Suppressor macrophage treated with lipopolysaccharide for 1 hour (primary cell): Measurements from ENCODE around the gene USP4.

Experiments used
- DNase-seq, 3 donors: peaks; one replicate each; pipeline ENCODE4 v3.0.0-alpha.2; 2020 to 2022

Gene USP4

DNA sequence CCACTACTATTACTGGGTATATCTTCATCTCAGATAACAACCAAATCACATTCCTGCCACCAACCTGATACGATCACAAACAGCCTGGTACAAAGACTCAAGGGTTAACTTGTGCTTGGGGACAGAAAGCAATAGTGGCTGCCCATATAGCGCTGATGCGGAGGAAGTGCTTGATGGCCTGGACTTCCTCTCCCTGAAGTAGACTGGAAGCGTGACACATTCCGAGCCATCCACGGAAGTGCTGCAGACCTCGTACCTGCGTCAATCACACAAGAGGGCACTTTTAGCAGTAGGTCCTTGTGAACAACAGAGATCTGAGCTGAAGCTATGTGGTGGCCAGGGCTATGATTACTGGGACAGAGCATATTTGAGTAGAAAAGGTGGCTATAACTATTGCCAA, 45.5 kb downstream of the USP4 start:
- no peak for DNase-seq

DNA sequence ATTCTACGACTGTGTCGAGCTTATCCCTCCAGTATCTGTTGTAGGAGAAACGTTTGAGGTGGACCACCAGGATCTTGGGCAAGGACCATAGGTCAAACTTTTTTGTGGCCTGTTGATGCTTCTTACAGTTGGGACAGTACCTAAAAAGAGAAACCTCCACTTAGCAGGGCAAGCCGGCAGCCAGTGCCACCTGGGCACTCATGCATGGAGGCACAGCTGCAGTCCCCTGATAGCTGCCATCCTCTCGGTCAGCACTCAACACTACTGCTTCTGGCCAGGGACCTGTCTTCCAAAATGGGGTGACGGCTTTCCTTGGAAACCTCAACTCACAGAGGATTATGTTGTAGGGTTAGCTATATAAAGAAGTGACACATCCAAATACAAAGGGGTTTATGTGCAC, 55.9 kb downstream of the USP4 start:
- no peak for DNase-seq

DNA sequence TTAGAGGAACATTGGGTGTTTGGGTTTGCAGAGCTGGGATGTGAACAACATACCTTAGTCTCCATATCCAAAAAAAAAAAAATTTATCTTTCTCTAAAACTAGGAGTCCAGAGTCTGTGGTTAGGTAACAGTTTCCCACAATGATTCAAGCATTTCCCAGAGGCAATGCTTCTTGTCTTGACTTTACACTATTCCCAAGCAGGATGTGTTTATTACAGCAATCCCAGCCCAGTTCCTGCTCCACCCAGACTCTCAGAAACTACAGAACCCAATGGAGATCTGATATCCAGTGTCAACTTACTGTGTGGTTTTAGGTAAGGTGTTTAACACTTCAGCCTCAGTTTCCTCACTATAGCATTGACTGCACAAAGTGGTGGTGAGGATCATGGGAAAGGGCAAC, 60.5 kb downstream of the USP4 start:
- no peak for DNase-seq

DNA sequence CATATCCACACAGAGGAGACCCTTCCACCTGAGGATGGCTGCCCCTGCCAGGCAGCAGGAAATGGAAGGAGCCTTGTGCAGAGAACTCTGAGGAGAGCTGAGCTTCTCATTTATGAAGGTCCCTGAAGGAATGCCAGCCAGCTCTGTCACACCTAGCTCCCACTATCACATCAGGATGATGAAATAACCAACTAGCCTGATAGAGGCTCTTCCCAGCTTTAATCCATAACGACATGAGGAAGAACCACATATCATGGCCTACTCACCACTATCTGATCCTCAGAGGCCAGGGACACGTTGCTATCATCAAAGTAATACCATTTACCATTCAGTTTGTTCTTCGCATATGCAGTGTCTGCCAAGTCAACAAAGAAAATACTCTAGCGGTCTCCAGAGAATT, 61.3 kb downstream of the USP4 start:
- DNase-seq, result no peak

DNA sequence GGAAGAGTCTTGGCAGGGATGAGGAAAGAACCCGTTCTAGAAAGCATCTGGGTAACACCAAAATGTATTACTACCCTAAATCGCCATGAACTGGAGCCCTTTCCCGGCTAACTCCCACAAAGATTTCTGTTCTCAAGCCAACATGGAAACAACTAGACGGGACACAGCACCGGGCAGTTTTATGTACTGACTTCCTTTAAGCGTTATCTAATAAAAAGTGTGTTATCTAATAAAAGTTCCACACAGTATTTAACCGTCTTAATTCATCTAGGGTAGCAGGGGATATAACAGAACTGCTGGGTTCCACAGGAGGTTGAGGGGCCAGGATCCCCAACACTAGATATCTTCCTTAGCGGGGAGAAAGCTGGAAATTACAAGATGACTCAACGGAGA, 62.5 kb downstream of the USP4 start:
- DNase-seq, result peak in 1 of 3 donors; percentile 31

DNA sequence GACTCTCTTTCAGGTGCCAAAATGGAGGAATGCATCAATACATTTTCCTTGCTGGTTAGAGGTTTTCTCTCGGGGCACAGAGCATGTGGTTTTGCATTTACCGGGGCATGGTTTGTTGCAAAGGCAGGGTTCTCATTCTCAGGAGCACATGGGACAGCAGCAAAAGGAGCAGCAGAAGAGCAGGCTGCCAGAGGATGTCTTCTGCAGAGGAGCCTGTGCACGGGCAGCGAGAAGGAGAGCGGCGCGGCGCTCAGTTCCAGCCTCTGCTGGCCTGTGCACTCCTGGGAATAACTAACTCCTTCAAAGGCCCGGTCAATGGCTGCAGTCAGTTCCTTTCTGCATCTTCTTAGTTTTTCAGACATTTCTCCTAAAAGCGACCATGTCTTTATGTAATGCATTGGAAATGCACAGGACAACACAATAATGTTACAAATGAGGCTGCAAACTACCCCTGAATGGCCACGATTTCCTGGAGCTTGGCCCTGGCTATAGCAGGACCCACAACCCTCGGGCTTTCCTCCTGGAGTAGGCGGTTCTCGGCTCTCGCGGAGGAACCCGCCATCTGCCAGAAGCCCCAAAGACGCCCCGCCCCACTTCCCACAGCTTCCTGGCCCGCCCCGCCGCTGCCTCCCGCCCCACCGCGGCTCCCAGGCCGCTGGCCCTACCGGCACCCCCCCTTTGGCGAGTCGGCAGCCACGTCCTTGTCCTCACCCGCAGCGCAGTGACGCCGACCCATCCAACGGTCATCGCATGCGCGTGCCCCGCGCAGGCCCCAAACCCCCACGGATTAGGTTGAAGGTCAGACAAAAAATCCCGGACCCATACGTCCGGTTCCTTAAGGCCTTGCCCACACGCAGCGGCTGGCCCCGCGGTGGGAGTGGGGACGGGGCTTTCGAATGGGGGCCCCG, 63.1 kb downstream of the USP4 start, which contains the start of gene C3orf62:
TSS of gene C3orf62 (minus strand) at position 758 of the 908 bp plus-strand sequence. CDS start at position 398, 360 bp downstream.
- peak; percentile 75 to 93 (median 83) for DNase-seq

DNA sequence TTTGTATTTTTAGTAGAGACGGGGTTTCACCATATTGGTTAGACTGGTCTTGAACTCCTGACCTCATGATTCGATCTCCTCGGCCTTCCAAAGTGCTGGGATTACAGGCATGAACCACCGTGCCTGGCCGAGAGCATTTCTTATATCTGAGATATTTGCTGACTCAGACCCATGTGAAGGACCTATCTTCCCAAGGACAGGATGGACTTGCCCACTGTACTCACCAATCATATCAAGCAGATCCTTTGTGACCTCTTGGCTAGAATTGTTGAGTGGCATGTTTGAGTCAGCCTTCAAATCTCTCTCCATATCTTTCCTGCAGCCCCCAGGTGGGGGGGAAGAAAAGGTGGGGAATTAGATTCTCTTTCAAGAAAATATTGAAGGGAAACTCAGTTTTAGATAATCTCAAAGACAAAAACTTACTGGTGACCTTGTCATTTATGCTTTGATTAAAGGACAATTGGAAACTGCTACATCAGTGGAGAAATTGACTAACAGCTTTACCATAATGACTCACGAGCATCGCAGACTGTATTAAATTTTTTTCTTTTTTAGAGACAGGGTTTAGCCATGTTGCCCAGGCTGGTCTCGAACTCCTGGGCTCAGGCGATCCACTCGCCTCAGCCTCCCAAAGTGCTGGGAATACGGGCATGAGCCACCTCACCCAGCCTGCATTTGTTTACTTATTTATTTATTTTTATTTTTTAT, 65.9 kb downstream of the USP4 start:
- DNase-seq, result no peak

DNA sequence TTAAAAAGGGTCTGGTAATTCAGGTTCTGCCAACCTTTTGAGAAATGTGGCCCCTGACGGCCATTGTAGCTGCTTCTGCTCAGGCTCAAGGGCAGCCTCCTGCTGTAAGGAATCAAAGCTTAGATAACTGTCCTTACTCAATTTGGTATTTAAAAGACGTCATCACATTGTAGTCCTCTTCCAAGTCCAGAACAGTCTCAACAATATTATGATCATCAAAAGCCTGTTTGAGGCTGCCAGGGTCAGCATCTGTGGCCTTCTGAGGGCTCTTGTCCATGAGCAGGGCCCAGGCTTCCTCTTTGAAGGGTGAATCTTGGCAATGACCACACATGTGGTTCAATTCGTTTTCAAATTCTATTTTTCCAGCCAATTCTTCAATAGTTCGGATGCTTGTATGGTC, 68.8 kb downstream of the USP4 start:
- no peak for DNase-seq

DNA sequence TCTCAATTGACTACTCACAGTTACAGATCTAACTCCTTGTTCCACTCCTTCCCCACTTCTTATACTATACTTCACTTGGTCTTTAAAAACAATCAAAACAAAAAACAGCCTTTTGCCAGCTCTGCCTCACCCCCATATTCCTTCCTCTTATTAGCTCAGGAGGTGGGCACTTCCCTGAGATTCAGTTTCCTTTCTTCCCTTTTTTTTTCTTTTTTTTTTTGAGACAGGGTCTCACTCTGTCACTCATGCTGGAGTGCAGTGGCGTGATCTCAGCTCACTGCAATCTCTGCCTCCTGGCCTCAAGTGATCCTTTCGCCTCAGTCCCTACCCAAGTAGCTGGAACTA, 69.7 kb downstream of the USP4 start:
- peak; percentile 28 to 51 (median 50) for DNase-seq

DNA sequence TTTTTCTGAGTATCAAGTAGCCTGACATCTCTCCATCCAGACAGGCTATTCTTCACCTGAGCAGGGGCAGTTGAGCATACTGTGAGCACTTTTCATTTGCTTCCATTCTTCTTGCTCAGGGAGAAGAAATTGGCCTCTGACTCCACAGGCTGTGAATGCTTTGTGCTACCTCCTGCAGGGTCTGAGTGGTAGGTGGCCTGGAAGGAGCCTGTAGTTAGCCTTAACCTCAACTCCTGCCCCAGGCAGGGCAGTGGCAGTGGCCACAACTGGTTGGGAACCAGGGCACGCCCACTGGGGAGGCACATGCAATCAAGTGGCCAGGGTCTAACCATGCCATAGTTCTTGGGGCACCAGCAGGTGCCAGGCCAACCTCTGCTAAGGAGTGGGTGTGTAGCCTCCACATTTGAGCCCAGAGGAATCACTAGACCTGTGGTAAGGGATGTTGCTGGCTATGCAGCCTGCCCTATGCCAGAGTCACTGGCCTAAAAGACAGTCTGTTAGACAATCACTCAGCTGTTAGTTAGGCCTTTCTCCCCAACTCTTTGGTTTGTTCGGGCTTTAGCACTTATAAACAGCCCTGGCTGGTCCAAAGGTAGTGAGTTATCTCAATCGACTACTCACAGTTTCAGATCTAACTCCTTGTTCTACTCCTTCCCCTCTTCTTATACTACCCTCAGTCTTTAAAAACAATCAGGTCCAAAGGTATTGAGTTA, 70.3 kb downstream of the USP4 start:
- DNase-seq, result no peak

DNA sequence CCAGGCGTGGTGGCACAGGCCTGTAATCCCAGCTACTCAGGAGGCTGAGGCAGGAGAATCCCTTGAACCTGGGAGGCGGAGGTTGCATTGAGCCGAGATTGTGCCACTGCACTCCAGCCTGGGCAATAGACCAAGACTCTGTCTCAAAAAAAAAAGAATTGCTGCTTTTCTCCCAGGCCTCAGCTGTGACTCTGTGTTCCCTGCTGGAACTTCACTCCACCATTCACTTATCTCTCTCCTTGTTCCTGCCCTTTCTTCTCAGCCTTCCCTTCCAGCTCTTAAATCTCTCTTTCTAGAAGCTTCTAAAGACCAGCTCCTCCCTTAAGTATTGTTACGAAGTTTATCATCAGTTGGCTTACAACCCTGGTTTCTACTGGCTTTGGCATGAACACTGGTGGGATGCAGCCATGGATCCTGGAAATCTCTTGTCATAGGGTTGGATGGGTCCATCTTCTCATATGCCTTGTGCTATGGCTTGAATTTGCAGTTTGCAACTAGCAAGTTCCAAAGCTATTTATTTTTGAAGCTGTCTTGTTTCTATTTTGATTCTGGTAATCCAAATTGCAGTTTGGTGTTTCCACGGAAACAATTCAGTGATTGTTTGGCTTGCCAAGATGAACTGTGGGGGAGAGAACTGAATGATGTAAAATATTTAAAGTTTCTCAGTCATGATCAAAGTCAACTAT, 73.3 kb downstream of the USP4 start:
- DNase-seq, result no peak

DNA sequence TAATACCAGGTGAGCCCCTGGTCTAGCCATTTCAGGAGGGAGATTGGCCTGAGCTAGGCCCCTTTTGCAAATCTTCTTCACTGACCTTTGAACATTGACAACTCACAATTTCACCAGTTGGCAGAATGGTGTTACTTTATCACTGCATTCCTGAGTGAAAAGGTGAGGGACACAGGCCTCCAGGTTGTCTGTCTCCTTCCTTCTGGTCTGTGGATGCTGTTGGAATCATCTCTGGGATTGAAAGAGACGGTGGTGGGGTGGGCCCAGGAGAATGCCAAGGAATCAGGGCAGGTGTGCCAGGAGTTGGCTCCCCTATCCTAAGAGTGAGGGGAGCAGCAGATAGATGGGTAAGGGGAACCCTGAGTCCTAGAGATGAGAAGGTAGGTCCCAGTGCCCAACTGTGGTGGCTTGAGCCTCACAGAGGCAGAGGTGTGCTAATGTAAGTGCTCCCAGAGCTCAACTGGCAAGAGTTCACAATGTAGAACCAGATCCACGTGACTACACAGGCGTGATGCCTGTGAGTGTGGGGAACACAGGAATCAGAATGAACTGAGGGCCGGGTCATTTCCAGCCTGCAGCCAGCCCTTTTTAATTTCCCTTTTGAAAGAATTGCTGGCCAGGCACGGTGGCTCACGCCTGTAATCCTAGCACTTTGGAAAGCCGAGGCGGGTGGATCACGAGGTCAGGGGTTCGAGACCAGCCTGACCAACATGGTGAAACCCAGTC, 74.0 kb downstream of the USP4 start:
- no peak for DNase-seq

DNA sequence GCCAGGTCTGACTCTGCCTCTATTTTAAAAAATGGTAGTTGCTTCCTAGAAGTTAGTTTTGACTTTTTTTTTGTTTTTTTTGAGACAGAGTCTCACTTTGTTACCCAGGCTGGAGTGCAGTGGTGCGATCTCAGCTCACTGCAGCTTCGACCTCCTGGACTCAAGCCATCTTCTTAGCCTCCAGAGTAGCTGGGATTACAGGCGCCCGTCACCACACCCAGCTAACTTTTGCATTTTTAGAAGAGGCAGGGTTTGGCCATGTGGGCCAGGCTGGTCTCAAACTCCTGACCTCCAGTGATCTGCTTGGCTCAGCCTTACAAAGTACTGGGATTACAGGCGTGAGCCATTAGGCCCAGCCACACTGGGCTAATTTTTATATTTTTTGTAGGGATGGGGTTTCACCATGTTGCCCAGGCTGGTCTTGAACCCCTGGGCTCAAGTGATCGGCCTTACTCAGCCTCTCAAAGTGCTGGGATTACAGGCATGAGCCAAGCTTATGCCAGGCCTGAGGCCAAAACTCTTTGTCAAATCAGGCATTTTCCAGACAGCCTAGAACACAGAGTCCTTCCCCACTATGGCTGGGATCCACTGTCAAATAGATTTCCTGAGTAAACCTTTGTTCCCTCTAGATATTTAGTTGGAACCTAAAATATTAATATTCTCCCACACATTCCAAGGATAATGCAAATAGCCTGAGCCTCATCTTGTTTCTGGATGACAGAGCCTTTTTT, 76.5 kb downstream of the USP4 start:
- DNase-seq, result no peak

DNA sequence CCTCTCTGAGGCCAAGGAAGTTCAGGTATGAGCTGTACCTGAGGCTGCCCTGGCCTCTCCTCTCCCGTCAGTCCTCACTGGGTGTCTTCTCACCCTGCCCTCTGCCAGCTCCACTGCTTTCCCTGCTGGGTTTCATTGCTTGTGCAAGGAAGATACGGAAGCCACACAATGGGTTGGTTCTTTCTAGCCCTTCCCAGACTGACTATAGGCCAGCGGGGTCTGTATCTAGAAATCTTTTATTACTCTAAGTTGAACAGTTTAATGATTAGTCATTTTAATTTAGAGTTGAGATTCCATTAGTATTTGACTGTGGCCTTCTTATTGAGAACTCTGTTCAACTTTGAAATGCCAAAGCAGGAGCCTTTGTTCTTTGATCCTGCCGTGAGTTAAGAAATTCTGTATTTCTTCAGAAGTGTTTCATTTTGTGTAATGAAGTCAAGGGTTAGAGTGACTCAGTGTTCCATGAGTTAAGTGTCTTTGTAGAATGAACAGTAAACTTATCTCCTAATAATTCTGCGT, 79.0 kb downstream of the USP4 start:
- peak; percentile 32 to 71 (median 58) for DNase-seq

DNA sequence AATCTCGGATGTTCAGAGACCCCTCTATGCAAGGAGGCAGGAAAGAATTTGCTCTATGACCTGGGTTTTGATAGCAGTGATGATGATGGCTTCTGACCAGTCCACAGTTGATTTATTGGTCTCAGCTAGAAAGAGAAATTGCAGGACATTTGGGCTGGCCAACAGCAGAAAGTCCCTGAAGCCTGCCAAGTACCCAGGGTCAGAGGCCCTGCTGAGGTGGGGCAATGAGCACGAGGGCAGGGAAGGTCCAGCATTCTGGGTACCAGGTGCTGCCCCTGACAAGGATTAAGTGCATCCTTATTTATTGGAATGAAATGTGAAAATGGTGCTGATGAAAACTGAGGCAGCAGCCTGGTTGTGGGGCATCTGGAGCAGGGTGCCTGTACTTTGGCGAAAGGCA, 82.7 kb downstream of the USP4 start:
- DNase-seq, result no peak

DNA sequence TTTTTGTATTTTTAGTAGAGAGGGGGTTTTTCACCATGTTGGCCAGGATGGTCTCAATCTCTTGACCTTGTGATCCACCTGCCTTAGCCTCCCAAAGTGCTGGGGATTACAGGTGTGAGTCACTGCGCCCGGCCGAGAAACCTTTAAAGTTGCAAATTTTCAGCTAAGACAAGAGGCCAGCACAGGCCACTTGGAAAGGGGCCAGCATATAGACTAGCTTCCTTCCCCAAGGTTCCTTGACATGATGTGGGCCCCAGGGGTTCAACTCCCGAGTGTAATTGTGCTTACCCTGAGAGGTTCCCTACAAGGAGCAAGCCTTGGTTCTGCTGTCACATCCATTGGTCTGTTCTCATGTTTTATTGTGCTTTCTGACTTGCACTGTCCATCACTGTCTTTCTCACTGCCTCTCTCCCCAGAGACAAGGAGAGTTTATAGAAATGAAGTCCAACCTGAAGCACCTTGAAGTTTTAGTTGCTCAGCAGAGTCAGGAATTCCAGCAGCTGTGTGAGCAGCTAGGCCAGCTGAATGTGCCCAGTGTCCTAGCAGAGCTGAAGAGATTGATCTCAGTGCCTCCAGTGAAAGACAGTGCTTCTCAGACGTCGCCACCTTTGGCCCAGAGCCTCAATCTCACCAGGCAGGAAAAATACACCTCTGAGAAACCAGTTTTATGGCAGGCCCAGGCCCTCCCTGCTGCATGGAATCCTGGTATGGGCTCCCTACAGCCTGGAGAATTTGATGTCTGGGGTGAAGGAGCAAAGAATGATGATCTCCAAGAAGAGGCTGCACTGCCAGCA, 83.9 kb downstream of the USP4 start:
- no peak for DNase-seq

DNA sequence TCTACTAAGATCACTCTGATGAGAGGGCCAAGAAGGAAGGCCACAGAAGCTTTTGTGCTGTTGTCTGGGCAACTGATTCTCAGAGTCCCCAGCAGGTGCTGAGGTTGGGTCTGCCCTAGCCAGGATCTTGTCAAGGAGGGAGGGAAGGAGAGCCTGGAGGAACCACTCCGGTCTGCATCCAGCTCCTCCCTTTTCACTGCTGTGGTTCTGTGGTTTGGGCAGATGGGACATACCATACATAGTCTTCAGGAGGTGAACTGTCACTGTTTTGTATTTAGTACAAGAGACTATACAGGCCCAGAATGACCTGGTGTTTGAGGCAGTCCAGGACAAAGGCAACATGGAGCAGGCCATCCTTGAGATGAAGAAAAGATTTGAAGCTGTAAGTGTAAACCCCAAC, 84.7 kb downstream of the USP4 start:
- no peak for DNase-seq

DNA sequence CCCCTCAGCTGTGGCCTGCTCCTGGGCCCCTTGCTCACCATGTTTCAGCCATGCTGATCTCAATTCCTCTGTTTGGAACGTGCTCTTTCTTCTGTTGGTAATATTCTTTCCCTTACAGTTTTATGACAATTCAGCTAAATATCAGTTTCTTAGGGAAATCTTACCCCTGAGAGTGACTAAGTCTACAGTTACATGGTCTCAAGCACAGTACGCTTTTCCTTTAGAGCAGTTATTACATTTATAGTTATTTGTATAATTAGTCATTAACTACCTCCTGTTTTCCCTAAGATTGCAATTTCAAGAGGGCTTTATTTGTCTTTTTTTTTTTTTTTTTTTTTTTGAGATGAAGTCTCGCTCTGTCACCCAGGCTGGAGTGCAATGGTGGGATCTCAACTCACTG, 86.3 kb downstream of the USP4 start:
- no peak for DNase-seq

DNA sequence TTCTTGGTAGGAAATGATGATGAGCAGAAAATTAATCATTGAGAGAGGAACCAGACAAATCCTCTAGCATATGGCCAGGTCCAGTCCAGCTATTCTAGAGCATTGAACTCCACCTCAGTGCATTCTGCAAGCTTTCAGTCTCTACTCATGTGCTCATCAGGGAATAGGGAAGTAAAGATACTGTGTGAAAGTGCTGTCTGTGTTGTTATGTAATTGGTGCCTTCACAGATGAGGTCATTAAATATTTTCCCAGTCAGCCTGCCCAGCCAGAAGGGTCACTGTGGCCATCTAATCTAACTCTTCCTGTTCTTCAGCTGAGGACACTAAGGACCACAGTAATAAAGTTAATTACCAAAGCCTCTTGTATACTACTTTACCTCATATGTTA, 91.0 kb downstream of the USP4 start:
- DNase-seq, result peak; percentile 82 to 95 (median 94)

DNA sequence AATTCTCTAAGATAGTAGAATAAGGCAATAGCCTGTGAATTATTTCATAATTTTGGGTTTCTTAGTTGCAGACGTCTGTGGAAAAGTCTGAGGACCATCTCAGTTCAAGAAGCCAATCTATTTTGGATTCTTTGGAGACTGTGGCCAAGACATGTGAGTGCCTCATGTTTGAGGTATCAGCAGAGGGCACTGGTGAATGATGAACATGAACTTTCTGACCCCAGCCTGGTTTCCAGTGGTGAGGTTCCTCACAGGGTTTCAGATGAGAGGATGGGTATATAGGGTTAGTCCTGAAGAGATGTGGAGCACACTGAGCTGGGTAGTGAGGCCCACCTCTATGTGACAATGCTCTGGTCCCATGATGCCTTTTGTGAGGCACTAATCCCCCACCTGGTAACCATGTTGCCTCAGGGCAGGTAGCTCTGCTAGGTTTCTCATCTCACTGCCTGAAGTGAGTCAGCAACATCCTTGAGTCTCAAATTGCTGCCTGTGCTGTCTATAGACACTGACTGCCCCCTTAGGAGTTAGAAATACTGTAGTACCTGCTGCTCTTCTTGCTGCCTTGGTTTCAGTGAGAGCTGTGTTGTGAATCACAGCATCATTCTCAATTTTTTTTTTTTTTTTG, 95.2 kb downstream of the USP4 start:
- DNase-seq, result peak; percentile 31 to 53 (median 50)
